ENCODE results near the gene IQGAP2. TPM values are rescaled to one million over a fixed set of nuclear protein-coding genes. Genes with fewer than 3 reads are reported as not detected.

The IQGAP2 gene
- total and polyA plus RNA-seq, 5 donors from 2014 or later = 53.9 to 214 (median 61.4) TPM

GRCh38 chr5:76685704-76686103 lies 282.6 kb downstream of the IQGAP2 start:
- H3K36me3 ChIP-seq (ENCODE audit: control insufficient read depth, insufficient read depth, low read length) = peaks cover 71% of the 10 kb centered on the region
- DNase-seq (no peak), ATAC-seq (ENCODE audit: low read depth in 2 of 2) (no peak)
- Mint-ChIP-seq H3K36me3 (peaks cover 65% of the 10 kb centered on the region), H3K27me3 (no peaks in the 10 kb centered on the region), H3K4me1 (peaks cover 5 to 26% (median 6%) of the 10 kb centered on the region in 4 donors), H3K4me3 (no peak overlapping the region), H3K9me3 (no peaks in the 10 kb centered on the region), H3K27ac (no peak overlapping the region)
- H3K27me3 ChIP-seq (ENCODE audit: control insufficient read depth, insufficient read depth, low read length) = no peaks in the 10 kb centered on the region
- H3K4me1 ChIP-seq (ENCODE audit: control insufficient read depth, insufficient read depth, low read length, poor library complexity, severe bottlenecking) = no peaks in the 10 kb centered on the region
- H3K4me3 ChIP-seq (ENCODE audit: low read depth, low read length) = no peak overlapping the region
- H3K27ac ChIP-seq (ENCODE audit: insufficient read depth, low read length, poor library complexity, severe bottlenecking) = no peak overlapping the region
- no peaks in the 10 kb centered on the region for H3K9me3 ChIP-seq (ENCODE audit: control insufficient read depth in 2 of 2, low read length in 2 of 2)

GRCh38 chr5:76688212-76688611 lies 285.1 kb downstream of the IQGAP2 start:
- Histone ChIP-seq H3K4me3 (ENCODE audit: low read depth, low read length) (no peak overlapping the region), H3K9me3 (ENCODE audit: control insufficient read depth in 2 of 2, low read length in 2 of 2) (no peaks in the 10 kb centered on the region), H3K27ac (ENCODE audit: insufficient read depth, low read length, poor library complexity, severe bottlenecking) (no peak overlapping the region), H3K27me3 (ENCODE audit: control insufficient read depth, insufficient read depth, low read length) (no peaks in the 10 kb centered on the region), H3K36me3 (ENCODE audit: control insufficient read depth, insufficient read depth, low read length) (peaks cover 81% of the 10 kb centered on the region), H3K4me1 (ENCODE audit: control insufficient read depth, insufficient read depth, low read length, poor library complexity, severe bottlenecking) (no peaks in the 10 kb centered on the region)
- no peak overlapping the region for H3K4me3 Mint-ChIP-seq
- DNase-seq (no peak), ATAC-seq (ENCODE audit: low read depth in 2 of 2) (no peak)
- peak overlapping the region in 1 of 3 donors; percentile 1 for H3K27ac Mint-ChIP-seq
- no peaks in the 10 kb centered on the region for H3K9me3 Mint-ChIP-seq
- peaks cover 4 to 16% (median 12%) of the 10 kb centered on the region in 4 donors for H3K4me1 Mint-ChIP-seq
- H3K36me3 Mint-ChIP-seq = peaks cover 63% of the 10 kb centered on the region
- no peaks in the 10 kb centered on the region for H3K27me3 Mint-ChIP-seq

GRCh38 chr5:76688836-76689235 lies 285.8 kb downstream of the IQGAP2 start:
- Mint-ChIP-seq H3K27me3 (no peaks in the 10 kb centered on the region), H3K27ac (peak overlapping the region in 1 of 3 donors; percentile 48), H3K4me3 (no peak overlapping the region), H3K4me1 (peaks cover 4 to 16% (median 12%) of the 10 kb centered on the region in 4 donors), H3K9me3 (no peaks in the 10 kb centered on the region), H3K36me3 (peaks cover 60% of the 10 kb centered on the region)
- no peak overlapping the region for H3K4me3 ChIP-seq (ENCODE audit: low read depth, low read length)
- H3K36me3 ChIP-seq (ENCODE audit: control insufficient read depth, insufficient read depth, low read length) = peaks cover 81% of the 10 kb centered on the region
- no peak for ATAC-seq (ENCODE audit: low read depth in 2 of 2)
- H3K27ac ChIP-seq (ENCODE audit: insufficient read depth, low read length, poor library complexity, severe bottlenecking) = no peak overlapping the region
- H3K27me3 ChIP-seq (ENCODE audit: control insufficient read depth, insufficient read depth, low read length) = no peaks in the 10 kb centered on the region
- no peak for DNase-seq
- no peaks in the 10 kb centered on the region for H3K9me3 ChIP-seq (ENCODE audit: control insufficient read depth in 2 of 2, low read length in 2 of 2)
- no peaks in the 10 kb centered on the region for H3K4me1 ChIP-seq (ENCODE audit: control insufficient read depth, insufficient read depth, low read length, poor library complexity, severe bottlenecking)

- H3K9me3 ChIP-seq (ENCODE audit: control insufficient read depth in 2 of 2, low read length in 2 of 2) = no peaks in the 10 kb centered on the region
- H3K4me3 Mint-ChIP-seq = no peak overlapping the region
- ATAC-seq (ENCODE audit: low read depth in 2 of 2) = no peak
- H3K9me3 Mint-ChIP-seq = no peaks in the 10 kb centered on the region
- DNase-seq = no peak
- peaks cover 54% of the 10 kb centered on the region for H3K36me3 Mint-ChIP-seq
- H3K36me3 ChIP-seq (ENCODE audit: control insufficient read depth, insufficient read depth, low read length) = peaks cover 81% of the 10 kb centered on the region
- no peak overlapping the region for H3K27ac Mint-ChIP-seq
- no peaks in the 10 kb centered on the region for H3K27me3 ChIP-seq (ENCODE audit: control insufficient read depth, insufficient read depth, low read length)
- H3K27ac ChIP-seq (ENCODE audit: insufficient read depth, low read length, poor library complexity, severe bottlenecking) = no peak overlapping the region
- H3K4me1 Mint-ChIP-seq = peaks cover 4 to 16% (median 12%) of the 10 kb centered on the region in 4 donors
- no peak overlapping the region for H3K4me3 ChIP-seq (ENCODE audit: low read depth, low read length)
- H3K27me3 Mint-ChIP-seq = no peaks in the 10 kb centered on the region
- no peaks in the 10 kb centered on the region for H3K4me1 ChIP-seq (ENCODE audit: control insufficient read depth, insufficient read depth, low read length, poor library complexity, severe bottlenecking)
These were observed 286.4 kb downstream of the IQGAP2 start for GRCh38 chr5:76689321-76690036.

GRCh38 chr5:76690037-76690679 lies 287.1 kb downstream of the IQGAP2 start:
- Histone ChIP-seq H3K4me3 (ENCODE audit: low read depth, low read length) (no peak overlapping the region), H3K9me3 (ENCODE audit: control insufficient read depth in 2 of 2, low read length in 2 of 2) (no peaks in the 10 kb centered on the region), H3K27me3 (ENCODE audit: control insufficient read depth, insufficient read depth, low read length) (no peaks in the 10 kb centered on the region), H3K36me3 (ENCODE audit: control insufficient read depth, insufficient read depth, low read length) (peaks cover 81% of the 10 kb centered on the region), H3K4me1 (ENCODE audit: control insufficient read depth, insufficient read depth, low read length, poor library complexity, severe bottlenecking) (no peaks in the 10 kb centered on the region), H3K27ac (ENCODE audit: insufficient read depth, low read length, poor library complexity, severe bottlenecking) (no peak overlapping the region)
- H3K27ac Mint-ChIP-seq = no peak overlapping the region
- peaks cover 4 to 14% (median 11%) of the 10 kb centered on the region in 4 donors for H3K4me1 Mint-ChIP-seq
- H3K9me3 Mint-ChIP-seq = no peaks in the 10 kb centered on the region
- DNase-seq = no peak
- peaks cover 51% of the 10 kb centered on the region for H3K36me3 Mint-ChIP-seq
- no peak for ATAC-seq (ENCODE audit: low read depth in 2 of 2)
- H3K27me3 Mint-ChIP-seq = no peaks in the 10 kb centered on the region
- no peak overlapping the region for H3K4me3 Mint-ChIP-seq

GRCh38 chr5:76690704-76691466 lies 287.8 kb downstream of the IQGAP2 start:
- Histone ChIP-seq H3K4me3 (ENCODE audit: low read depth, low read length) (no peak overlapping the region), H3K27ac (ENCODE audit: insufficient read depth, low read length, poor library complexity, severe bottlenecking) (no peak overlapping the region), H3K27me3 (ENCODE audit: control insufficient read depth, insufficient read depth, low read length) (no peaks in the 10 kb centered on the region), H3K4me1 (ENCODE audit: control insufficient read depth, insufficient read depth, low read length, poor library complexity, severe bottlenecking) (no peaks in the 10 kb centered on the region), H3K36me3 (ENCODE audit: control insufficient read depth, insufficient read depth, low read length) (peaks cover 81% of the 10 kb centered on the region), H3K9me3 (ENCODE audit: control insufficient read depth in 2 of 2, low read length in 2 of 2) (no peaks in the 10 kb centered on the region)
- Mint-ChIP-seq H3K4me1 (peaks cover 4 to 14% (median 11%) of the 10 kb centered on the region in 4 donors), H3K4me3 (no peak overlapping the region), H3K9me3 (no peaks in the 10 kb centered on the region), H3K36me3 (peaks cover 49% of the 10 kb centered on the region), H3K27me3 (no peaks in the 10 kb centered on the region), H3K27ac (peak overlapping the region in 1 of 3 donors; percentile 51)
- DNase-seq (no peak), ATAC-seq (ENCODE audit: low read depth in 2 of 2) (no peak)

GRCh38 chr5:76691467-76692273 lies 288.6 kb downstream of the IQGAP2 start:
- DNase-seq (no peak), ATAC-seq (ENCODE audit: low read depth in 2 of 2) (no peak)
- Histone ChIP-seq H3K9me3 (ENCODE audit: control insufficient read depth in 2 of 2, low read length in 2 of 2) (no peaks in the 10 kb centered on the region), H3K36me3 (ENCODE audit: control insufficient read depth, insufficient read depth, low read length) (peaks cover 84% of the 10 kb centered on the region), H3K27me3 (ENCODE audit: control insufficient read depth, insufficient read depth, low read length) (no peaks in the 10 kb centered on the region), H3K4me1 (ENCODE audit: control insufficient read depth, insufficient read depth, low read length, poor library complexity, severe bottlenecking) (no peaks in the 10 kb centered on the region), H3K4me3 (ENCODE audit: low read depth, low read length) (no peak overlapping the region), H3K27ac (ENCODE audit: insufficient read depth, low read length, poor library complexity, severe bottlenecking) (no peak overlapping the region)
- Mint-ChIP-seq H3K27me3 (no peaks in the 10 kb centered on the region), H3K9me3 (peaks cover 0 to 1% (median 0%) of the 10 kb centered on the region in 7 donors), H3K27ac (peak overlapping the region in 2 of 3 donors; percentile 51 to 69), H3K4me1 (peaks cover 4 to 14% (median 11%) of the 10 kb centered on the region in 4 donors), H3K4me3 (no peak overlapping the region), H3K36me3 (peaks cover 50% of the 10 kb centered on the region)
